Suppressor macrophage (primary cell): ENCODE data around the gene RGS3.
A peak's percentile ranks its signal among the peaks of the same experiment; 100 is the strongest.

Experiments
- DNase-seq, 4 experiments: peaks; one replicate each; pipeline ENCODE4 v3.0.0-alpha.2; 2020 to 2022

The RGS3 gene

DNA sequence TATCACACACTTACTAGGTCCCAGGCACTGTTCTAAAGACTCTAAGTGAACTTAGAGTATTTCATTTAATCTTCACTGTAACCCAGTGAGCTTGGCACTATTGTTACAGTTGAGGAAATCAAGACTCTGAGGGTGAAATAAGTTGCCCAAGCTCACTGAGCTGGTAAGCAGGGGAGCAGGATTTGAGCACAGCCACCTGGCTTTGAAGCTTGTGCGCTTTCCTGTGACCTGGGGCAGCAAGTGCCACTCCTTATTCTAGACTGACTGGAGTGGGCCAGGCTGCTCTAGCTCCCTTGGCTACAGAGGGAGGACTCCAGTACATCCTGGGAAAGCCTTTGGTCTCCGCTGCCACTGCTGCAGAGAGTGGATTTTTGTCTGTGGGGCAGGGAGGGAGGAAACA lies 50.0 kb downstream of the RGS3 start:
- no peak for DNase-seq

DNA sequence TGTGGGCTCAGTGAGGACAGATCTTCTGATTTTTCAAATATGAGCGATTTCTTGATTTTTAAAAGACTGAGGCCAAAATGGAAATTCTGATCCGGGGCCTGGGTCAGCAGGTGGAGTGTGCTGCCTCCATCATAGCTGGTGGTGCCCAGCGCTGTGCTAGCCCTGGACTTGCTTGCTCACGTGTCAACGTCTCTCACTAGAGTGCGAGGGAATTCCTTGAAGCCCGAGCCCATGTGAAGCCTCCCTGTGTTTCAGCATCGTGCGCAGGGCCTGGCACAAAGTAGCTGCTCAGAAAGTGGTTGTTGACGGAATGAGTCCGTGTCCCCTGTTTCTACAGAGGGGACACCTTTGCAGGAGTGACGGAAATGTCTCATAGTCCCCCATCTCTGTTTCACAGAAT lies 50.5 kb downstream of the RGS3 start:
- DNase-seq, result no peak

DNA sequence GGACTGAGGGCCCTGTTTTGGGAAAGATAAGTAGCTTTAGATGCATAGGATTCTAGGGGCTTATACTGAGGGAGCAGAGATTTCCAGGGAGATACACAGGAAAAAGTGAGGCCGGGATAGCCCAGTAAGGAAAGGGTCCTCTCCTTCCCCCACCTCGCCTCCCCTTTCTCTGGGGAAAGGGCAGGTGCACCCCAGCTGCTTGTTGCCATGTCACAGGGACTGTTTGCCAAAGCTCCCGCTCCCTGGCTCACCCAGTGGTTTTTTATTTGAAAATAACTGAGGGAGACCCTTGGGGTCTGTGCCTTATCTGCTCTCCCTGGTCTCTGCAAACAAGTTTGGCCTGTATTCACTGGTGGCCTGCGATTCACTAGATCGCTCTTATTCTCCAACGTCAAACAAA lies 51.2 kb downstream of the RGS3 start:
- no peak for DNase-seq

DNA sequence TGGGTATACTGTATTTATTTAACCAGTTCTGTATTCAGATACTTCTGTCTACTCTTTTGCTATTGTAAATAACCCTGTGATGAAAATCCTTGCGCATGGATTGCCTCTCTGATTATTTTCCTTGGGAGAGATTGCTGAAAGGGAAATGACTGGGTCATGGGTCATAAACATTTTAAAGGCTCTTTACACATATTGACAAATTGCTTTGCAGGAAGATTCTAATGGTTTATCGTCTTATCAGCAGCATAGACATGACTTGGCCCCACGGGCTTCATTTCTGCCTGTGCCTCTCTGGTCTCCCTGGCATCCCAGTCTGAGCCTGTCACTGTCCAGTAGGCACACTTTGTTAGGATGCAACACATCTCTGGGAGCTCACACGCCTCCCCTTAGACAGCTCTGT lies 52.3 kb downstream of the RGS3 start:
- no peak for DNase-seq

DNA sequence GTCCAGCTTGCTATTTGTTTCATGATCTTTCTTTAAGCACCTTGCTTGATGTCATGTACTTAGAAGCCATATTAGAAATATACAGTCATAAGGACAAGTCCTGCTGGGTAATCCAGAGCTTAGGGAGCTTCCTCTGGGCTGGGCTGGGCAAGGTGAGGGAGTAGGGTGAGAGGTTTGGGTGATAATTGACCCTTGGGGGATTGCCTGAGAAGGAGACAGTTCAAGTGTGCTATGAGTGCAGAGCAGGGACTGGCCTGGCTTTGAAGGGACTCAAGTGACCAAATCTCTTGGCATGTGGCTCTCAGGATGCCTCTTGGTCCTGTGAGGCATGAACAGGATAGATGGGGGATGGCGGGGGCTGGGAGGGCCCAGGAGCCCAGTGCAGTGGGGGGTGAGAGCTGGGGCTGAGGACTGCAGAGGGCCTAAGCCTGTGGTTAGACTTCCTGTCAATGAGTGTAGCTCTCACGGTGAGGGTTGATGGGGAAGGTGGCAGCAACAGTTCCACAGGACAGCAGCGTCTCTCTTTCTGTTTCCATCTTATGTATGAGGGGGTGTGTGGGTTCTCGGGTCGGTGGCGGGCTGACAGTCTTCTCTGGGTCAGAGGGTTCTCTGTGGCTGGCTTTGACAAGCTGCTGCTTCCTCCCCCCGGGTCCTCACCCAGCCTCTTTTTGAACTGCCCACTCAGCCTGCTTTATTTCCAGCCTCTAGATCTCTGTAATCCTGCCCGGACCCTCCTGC lies 53.5 kb downstream of the RGS3 start:
- peak; percentile 16 to 54 (median 42) for DNase-seq

DNA sequence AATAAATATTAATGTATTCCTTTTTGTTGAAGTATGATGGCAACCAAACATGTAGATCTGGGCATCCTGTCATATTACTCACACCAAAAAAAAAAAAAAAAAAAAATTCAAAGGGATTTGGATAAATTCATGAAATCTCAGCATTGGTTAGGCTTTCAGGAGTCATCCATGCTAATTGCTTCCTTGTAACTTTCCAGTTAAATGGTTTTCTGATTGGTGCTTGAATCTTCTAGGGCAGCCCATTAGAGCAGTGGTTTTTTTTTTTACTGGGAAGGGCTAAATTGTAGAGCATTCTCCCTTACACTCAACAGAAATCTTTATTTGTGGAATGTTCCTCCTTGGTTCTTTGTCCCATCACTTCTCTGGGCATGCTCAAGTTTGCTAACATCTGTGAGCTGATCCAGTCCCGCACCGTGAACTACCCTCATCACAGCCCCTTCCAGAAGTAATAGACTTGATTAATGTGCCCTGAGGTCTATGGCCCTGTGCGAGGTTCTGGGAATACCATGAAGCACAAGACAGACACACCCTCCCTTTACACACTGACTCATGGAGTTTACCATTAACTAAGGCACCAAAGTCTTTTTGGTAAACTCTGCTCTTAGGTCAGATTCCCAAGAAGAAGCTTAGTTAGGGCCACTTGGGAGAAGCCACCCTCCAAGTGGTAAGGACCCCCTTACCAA lies 56.0 kb downstream of the RGS3 start:
- no peak for DNase-seq

DNA sequence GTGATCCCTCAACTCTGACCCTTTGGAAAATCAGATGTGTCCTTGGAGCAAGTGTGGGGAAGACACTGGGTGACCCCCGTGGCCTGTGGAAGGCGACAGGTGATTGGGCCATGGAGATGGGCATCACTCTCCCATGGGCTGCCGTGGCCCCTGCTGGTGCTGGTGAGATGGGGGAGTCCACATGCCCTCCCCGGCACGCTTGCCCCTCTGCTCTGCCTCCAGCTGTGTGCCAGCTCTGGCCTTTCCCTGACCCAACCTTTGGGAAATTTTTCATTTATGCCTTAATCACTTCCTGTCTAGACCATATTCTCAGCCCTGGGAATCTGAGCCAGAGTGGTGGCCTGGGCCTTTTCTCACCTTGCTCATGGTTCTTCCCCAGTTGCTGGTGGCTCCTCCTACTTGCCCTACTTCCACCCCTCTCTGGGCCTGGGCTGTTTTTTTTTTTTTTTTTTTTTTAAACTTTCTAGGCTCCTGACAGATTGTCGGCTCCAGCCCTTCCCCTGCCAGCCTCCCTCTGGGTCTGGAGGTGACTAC lies 56.6 kb downstream of the RGS3 start:
- peak in 1 of 4 experiments; percentile 11 for DNase-seq

DNA sequence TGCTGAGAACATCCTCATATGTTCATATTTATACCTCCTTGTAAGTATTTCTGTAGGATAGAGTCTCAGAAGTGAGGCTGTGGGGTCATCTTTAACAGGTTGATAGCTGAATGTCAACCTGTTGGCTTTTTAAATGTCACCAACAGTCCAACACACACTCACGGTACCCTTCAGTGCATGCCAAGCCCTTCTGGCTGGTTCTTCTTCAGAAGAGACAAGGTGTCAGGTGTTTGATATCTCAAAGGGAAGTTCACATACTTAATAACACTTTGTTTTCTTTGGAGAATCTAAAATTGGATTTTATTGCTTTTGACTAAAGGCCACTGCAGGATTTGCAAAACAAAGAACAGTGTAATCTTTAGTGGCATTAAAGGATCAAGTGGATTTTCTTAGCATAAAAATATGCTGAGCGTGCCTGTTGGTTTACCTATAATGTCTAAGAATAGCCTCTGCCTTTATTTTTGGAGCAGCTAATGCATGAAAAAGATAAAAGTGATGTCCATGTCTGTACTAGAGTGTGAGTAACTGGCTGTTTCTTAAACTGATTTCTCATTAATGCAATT lies 58.2 kb downstream of the RGS3 start:
- no peak for DNase-seq

DNA sequence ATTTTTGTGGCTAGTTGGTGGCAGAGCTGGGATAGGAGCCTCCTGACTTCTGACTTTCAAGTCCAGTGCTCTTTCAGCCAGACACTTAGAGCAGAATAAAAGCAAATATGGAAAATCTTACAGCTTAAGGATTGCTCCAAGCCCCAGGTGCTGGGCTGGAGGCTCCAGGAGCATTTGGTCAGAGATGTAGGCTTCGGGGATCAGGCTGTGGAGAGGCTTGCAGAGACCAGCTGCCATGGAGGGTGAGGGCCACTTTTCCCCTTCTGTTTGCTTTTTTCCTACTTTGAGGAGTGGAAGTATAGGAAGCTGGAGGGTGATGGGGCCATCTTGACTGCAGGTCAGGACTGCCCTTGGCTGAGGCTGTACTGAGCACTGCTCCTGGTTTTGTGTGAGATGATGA lies 58.9 kb downstream of the RGS3 start:
- DNase-seq, result no peak

DNA sequence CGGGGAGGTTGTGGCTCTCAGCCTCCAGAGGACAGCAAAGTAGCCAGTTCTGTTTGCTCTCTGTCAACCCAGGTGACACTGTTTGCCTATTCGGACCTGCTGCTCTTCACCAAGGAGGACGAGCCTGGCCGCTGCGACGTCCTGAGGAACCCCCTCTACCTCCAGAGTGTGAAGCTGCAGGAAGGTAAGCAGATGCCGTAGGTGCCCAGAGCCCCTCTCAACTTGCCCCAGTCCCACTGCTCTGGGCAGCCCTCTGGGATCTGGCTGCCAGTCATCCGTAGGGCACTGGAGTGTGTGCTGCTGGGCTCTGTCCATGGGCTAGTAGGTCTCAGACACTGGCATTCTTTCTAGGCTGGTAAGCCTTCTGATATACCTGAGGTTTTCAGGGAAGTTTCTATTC lies 59.3 kb downstream of the RGS3 start:
- DNase-seq, result no peak

DNA sequence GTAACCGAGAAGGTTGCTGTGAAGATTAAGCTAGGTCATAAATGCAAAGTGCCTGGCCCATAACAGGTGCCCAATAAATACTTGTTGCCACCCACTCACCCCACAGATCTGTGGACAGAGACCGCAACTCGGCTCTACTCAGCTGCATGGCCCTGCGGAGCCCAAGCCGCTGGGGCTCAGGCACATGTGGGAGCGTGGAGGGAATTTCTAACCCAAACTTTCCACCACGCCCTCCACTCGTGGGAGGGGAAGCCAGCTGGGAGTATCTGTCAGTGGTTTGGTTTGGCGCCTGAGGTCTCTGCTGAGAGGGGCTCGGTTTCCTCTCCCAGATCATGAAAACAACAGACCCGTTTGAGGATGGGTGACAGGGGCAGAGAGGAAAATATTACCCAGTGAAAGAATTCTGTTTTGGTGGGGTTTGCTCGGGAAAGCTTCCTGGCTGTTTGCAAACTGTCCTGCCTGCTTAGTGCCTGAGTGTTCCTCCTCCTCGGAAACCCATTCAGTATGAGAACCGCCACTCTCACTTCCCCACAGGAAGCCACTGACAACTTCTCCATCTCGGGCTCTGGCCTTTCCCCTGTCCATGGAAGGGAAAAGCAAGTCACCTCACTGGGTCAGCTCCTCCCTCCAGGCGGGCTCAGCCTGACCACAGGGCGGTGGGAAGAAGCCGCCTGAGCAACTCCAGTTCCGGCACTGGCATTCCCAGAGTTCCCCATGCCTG lies 60.1 kb downstream of the RGS3 start:
- peak; percentile 87 to 93 (median 92) for DNase-seq

DNA sequence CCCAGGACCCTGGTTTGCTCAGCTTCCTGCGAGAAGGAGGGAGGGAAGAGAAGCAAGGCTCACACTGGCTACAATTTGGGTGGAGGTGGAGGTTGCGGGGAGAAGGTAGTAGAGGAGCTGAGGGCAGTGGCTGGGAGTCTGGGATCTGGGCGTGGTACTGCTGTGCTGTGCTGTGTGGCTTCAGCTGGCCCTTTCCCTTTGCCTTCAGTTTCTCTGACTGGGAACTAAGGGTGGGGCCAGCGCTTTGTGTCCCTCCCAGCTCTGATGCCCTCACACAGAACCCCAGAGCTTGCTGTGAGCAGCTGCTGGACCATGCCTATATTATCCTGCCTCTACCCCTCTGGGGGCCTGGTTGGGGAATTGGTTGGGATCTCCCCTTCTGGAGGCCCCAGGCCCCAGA lies 60.9 kb downstream of the RGS3 start:
- peak in 2 of 4 experiments; percentile 37 to 42 for DNase-seq

DNA sequence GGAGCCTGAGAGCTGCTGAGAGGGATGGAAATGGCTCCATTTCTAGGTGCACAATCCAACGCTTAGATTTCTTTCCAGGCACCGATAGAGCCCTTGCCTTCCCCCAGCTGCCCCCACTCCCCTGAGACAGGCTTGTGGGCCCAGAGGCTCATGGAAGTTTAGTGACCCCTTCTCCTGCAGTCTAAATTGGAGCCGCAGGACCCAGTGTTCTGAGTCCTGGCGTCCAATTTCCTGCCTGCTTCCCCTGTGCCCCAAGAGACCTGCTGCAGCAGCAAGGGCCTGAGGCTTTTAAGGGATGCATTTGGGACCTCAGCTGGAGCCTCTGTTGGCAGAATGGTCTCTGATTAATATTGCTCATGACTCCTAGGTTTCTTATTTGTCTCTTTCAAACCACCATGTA lies 61.7 kb downstream of the RGS3 start:
- DNase-seq, result no peak

DNA sequence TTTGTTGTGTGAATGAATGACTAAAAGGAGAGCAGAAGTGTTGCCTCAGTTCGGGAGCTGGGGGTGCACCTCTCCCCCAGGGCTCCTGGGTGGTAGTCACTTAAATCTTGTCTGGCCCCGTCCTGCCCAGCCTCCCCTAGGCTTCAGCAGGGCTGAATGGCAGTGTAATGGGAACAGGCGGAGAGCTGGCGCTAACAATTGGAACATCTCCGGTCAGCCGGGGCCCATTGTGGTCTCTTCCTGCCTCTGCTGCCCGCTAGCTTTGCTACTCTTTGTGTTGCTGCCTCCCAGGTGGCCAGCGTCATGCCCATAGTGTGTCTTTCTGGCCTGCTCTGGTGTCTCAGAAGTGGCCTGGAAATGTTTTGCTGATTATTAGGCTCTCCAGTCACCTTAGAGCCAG lies 62.3 kb downstream of the RGS3 start:
- no peak for DNase-seq

DNA sequence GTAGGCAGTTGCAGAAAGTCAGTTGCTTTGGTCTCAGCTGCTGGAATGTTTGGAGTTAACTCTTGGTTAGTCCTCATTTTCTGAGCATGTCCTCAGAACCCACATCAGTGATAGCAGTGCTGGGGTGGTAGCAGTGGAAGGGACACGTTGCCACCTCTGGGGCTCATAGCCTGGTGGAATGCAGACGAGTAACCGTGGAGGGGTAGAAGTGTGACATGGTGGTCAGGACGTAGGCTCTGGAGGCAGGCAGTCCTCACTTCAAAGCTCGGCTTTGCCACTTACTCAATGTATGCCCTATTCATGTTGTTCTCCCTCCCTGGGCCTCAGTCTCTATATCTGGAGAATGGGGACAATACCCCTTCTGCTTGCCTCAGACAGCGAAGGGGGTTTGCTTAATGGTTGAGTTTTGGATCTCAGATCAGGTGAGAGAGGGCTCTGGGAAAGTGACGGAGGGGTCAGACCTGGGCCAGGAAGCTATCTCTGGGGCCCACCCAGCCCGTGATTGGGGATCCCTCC lies 62.8 kb downstream of the RGS3 start:
- no peak for DNase-seq

DNA sequence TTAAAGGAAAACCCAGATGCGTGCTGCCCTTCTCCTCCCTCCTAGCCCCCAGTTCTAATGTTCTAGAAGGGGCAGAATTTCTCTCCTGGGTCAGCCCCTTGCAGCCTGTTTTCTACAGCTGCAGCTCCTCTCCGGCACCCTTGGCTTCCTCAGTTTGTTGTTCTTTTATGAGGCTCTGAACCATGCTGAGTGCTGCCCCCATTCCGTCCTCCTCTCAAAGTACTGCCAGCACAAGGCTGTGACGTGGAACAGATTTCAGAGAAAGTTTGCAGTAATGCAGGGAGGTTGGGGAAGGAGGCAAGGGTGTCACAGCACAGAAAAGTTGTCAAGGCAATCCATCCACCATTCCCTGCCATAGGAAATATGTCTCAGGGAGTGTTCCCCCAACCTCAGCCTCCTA lies 63.3 kb downstream of the RGS3 start:
- DNase-seq, result no peak

DNA sequence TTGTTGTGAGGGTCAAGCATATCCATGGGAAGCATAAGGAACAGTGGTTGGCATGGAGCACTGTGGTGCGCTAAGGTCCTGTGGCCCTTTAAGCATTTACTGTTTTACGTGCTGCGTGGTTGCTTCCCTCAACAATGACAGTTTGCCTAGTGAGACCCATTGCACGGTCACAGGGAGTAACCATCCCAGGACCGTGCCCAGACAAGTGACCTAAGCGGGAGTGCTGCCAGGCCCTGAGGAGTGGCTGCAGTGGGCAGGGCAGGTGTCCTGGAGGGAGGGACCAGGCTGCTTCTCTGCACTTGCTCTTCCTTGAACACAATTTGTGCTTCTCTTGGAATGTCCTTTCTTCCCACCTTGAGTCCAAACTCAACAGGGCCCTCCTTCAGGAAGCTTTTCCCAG lies 64.6 kb downstream of the RGS3 start:
- no peak for DNase-seq

DNA sequence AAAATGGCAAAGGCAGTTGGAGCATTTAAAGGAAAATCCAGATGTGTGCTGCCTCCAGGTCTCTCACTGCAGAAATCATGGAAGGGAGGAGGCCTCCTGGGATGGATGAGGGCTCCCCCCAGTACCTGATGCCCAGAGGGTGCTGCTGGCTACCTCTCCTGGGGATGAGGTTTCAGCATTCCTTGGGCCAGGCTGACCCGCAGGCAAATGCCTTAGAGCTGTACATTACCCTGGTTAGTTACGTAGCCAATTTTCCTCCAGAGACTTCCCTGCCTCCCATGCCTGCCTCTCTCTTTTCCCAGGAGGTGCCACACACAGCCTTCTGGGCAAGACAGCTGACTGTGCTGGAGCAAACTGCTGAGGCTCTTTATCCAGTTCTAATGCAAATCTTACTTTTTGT lies 65.3 kb downstream of the RGS3 start:
- DNase-seq, result no peak

DNA sequence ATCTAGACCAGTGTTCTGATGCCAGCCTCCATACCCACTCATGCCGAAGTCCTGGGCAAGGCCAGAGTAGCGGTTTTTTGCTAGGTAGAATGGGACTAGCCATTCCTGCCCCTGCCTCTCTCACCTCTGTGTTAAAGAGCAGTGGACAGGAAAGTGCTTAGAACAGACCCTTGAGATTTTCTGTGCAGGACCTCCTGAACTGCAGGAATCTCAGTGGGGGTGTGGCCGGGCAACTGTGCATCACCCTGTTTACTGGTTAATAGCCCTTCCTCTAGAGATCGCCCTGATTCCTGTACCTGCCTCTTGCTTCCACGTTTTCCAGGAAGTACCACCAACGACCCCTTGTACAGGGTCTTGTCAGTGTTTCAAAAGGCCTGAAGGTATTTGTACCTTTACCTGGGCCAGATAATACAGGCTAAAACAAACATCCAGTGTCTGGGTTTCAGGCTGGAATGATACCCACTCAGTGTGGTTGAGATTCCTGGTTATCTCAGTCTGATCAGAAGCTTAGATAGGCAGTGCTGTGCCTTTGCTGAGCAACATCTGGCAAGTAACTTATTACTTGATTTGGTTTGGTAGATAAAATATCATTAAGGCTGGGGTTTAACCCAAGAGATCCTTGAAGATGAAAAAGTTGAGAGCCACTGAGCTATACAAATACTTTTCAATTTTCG lies 65.9 kb downstream of the RGS3 start:
- DNase-seq, result no peak

DNA sequence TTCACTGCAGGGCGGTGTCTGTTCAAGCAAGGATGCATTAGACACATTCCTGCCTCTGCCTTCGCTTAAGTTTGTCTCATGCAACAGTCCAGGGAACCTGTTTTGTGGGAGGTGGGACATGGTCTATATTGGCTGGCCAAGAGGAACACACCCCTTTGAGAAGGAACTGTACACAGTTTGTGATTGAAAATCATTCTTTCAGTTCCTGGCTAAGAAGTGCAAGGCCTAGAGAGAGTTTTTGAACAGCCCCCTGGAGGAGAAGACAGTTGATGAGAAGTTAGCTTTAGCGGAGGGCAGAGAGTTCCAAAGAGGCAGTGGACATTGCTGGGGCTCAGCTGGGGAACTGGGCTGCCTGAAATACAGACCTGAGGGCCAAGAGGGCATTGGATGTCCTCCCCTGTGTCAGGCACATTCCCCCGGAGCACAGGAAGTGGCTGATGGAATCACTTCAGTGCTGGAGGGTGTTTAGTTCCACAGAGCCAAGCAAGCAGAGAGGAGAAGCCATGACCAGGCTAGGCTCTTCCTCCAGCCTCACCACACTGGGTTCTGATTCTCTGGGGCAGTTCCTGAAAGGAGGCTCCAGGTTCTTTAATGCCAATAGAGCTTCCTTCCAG lies 66.6 kb downstream of the RGS3 start:
- DNase-seq, result peak in 3 of 4 experiments; percentile 21 to 40 (median 37)

DNA sequence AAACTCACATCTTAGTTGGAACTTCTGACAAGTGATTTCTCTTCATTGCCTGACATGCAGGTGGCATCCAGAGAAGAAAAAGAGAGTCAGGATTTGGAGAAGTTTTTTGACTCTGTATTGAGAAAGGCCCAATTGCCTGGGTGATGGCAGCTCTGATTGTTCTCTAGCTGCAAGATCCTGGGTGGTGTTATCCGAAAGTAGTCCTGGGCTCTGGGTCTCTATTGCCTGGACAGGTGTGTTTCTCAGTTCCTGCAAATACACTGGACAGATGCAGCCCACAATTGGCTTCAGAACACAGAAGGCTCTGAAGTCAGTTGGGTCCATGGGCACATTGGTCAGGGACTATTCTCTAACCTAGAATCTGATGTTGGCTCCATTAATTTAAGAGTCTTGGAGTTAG lies 67.4 kb downstream of the RGS3 start:
- no peak for DNase-seq
